ENCODE measurements around the gene CACNA2D3.

Gene CACNA2D3

DNA sequence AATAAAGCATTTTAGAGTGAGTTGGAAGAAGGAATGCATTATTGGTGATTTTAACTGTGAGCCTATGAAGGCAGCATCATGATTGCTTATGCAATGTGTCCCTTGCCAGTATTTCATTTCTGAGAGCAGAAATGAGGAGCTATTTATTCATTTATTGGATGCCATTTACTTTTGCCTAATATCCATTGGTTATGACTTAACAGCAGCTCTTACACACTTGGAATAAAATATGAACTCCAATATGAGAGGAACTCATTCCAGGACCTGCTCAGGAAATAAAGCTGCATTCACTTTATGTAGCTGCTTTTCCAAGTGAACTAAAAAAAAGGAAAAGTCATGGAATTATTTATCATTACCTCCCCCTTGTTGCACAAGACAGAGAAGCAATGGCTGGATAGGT lies 525.4 kb downstream of the CACNA2D3 start:
- H3K4me3 ChIP-seq (ENCODE audit: low read depth, low read length), result no peak overlapping the region

DNA sequence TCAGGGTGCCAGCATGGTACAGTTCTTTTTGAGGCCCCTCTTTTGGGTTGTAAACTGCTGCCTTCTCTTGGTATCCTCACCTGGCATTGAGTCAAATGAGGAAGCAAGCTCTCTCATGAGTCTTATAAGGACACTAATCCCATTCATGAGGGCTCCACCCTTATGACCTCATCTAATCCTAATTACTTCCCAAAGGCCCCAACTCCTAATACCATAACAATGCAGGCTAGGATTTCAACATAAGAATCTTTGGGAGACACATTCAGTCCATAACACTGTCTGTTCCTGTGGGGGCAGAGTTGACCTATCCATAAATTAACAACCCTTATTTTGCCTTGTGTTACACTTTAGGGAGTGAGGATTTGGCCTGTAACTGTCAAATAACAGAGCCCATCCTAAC lies 527.2 kb downstream of the CACNA2D3 start:
- H3K4me3 ChIP-seq (ENCODE audit: low read depth, low read length), result no peak overlapping the region

DNA sequence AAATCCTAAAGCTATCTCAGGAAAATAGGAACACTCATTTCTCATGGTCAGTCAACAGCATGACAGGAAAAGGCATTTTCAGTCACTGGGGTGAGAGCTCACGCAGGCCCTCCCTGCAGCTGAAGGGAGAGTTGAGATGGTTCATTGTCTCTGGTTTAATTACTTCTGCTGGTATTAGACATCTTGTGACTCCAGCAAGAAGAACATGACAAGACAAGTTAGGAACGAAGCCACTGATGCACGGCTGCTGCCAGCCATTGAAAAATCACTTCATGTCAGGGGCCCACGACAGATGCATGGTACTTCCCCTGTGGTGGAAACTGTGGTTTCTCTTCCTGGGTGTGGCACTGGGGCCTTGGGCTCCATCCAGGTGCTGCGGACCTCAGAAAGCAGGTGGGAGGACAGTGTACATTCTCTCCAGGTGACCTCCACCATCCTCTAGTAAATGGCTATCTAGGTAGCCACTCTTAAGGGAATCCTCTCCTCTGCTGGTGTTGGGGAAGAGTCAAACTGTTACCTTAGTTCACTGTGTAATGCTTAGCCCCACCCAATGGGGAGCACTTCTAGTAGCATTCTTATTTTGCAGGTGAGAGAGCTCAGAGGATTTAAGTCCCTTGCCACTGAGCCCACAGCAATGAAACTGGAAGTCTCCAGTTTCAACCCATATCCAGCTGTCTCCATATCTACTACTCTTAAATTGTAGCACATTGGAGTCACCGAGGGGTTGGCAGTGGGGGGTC lies 531.3 kb downstream of the CACNA2D3 start:
- H3K4me3 ChIP-seq (ENCODE audit: low read depth, low read length), result no peak overlapping the region

DNA sequence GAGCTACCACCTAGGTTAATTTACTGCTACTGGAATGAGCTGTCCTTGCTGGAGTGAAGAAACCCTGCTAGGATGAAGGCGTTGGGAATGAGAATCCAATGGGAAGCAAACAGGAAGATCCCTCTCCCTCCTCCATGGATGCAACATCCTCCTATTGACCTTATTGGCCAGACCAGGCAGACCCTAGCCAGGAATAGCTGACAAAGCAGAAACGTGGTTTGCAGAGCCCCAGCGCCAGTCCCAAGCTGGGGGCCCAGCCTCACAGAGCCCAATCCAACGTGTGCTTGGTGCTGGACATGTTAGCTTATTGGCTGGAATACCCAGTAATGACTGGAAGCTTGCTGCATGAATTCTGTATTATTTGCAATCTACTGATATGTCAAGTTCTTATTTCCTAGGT lies 532.4 kb downstream of the CACNA2D3 start:
- H3K4me3 ChIP-seq (ENCODE audit: low read depth, low read length), result no peak overlapping the region

DNA sequence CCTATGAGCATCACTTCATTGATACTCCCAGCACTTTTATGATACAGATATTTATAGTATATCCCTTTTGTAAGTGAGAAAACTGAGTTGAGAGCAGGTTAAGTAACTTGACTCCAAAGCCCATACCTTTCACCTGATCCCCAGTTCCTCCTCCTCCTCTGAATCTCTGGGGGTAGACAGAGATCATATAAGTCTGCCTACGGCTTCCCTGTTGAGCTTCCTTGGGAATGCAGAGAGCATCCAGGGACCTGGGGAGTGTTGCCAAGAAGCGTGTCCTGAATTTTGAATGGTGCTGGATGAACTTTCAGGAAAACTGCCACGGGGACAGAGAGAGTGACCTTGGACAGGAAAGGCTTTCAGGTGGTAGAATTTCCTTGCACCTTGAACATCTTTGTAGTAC lies 537.0 kb downstream of the CACNA2D3 start:
- no peak overlapping the region for H3K4me3 ChIP-seq (ENCODE audit: low read depth, low read length)

DNA sequence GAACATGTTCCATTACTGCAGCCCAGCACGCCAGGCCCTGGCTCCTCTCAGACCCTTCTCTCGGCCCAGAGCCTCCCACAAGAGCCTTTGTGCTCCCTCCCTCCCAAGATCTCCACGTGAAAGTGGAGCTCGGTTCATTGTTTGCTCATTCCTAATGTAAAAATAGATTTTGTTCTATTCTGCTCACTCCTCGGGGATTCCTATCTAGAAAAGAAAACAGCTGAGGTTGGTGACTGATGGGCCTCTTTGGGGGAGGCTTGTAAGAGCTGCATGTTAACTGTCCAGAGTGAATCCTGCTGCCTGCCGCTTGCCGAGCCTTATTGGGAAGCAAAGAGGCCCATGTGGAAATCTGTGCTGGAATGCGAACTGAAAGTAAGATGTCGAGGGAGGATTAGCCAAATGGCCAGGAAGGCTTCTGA lies 538.4 kb downstream of the CACNA2D3 start:
- no peak overlapping the region for H3K4me3 ChIP-seq (ENCODE audit: low read depth, low read length)

DNA sequence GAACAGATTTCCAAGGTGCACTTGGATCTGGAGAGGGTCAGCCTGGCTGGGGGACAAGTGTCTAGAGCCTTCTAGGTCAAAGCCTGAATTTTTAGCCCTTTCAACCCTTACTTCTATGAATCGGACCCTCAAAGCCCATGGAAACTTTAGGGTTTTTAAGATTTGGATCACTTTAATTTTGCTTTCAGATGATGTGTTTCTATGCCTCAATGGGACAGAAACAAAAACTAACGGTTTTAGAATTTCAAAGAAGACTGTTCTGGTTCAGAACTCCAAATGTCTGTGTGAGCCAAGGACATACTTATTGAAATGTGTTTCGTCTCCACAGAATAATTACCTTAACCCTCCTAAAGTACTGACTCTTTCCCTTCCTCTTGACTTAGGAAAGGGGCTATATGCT lies 538.8 kb downstream of the CACNA2D3 start:
- H3K4me3 ChIP-seq (ENCODE audit: low read depth, low read length), result no peak overlapping the region

DNA sequence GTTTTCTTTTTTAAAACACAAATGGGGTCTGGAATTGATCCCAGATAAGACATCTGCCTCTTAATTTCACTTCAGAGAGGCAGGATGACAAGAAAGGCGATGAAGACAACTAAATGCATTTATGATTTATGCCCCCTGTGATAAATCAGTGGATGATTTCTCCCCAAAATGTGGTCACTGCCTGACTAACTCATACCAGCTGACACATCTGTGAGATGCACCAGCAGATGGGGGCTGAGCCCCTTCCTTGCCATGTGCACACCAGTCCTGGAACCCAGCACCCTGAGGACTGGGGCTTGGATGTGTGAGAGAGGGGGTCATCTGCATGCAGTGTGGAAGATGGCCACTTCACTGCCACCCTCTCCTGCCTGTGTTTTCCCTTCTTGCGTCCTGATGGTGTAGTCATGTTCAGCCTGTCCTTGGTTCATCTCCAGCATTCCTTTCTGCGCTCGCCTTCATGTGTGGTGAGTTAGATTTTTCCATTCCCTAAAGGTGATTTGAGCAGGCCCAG lies 541.2 kb downstream of the CACNA2D3 start:
- H3K4me3 ChIP-seq (ENCODE audit: low read depth, low read length), result no peak overlapping the region

DNA sequence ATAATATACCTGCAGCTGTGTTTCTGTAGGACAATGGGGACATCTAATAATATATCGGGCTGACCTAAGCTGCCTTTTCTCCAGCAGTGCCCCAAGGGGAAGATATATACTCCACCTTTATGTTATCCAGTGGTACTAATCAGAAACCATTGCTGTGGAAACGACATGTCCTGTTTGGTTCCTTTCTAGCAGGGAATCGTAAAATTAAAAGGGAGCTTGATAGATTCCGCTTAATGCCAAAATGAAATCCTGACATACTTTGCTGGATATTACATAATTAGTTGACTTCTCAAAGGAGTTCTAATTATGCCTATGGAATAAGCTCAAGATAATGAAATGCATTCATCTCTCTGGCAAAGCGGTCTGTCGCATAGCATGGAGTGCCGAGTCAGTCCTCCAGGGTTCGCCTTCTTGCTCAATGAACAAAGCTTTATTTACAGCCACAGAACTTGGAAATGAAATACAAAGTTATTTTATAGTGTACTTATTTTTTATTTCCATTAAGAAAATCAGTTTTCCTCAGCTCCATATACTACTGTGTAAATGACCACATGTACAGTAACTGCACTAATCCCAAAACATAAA lies 542.8 kb downstream of the CACNA2D3 start:
- no peak overlapping the region for H3K4me3 ChIP-seq (ENCODE audit: low read depth, low read length)

DNA sequence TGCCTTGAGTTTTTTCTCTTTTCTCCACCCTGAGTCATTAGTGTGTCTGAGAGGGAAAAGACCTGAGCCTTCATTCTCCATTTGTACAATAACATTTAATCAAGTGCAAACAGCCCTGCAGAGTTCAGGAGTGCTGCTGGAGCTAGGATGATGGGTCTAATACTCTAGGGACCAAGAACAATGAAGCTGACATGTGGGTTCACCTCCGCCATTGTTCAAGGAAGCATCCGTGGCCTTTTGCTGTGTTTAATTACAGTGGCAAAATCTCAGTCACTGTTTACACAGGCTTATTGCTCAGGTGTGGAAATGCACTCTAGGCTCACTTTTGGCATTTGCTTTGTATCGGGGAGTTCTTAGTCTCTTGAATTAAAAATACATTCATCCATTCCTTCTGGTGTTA lies 545.9 kb downstream of the CACNA2D3 start:
- H3K4me3 ChIP-seq (ENCODE audit: low read depth, low read length), result no peak overlapping the region

DNA sequence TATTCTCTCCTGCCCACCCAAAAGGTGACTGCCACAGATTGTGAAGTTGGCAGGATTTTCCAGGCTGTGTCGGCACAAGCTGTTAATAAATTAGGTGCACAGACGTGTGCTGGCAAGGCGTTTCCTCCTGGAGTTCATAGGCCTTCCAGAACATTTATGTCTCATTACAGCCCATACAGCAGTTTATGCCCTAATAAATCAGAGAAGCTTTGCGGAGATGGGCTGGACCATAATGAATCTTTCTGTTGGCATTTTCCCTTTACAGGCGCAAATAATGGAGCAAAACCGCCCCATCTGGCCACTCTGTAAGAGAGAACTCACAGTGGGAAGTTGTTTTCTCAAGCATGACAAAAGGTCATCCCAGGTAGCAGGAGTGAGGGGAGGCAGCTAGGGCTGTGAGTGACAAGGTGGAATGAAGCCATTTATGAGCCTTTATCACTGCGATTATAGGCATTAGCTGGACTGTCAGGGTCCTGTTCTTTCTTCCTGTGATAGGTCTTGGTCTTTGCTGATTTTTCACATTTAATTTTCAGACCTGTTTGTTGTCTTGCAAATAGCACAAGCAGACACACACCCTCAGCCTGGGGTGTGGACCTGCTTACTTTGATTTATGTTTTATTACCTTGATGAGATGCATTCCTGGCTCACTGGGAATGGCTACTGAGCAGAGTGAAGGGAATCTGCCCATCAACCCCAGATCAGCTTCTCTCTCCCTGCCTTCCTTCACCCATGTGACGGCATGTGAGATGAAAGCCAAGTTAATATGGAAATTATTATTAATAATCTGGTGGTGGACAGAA lies 548.0 kb downstream of the CACNA2D3 start:
- H3K4me3 ChIP-seq (ENCODE audit: low read depth, low read length), result no peak overlapping the region

DNA sequence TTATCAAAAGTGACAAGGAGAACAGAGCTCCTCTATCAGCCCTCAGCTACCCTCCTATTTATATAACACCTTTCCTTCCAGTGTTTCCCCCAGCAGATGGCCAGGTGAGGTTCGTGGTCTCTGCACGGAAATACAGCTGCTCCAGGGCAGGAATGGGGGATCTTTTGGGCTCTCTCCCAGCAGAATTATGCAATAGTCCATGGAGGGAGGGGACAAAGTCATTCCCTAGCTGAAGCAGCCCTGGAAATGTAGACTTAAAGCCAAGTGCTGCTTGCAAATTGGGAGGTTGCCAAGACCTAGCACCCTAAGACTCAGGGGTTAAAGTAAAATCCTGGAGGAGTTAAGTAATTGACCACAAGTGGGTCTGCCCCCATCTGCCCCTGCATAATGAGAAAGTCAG lies 549.2 kb downstream of the CACNA2D3 start:
- no peak overlapping the region for H3K4me3 ChIP-seq (ENCODE audit: low read depth, low read length)

DNA sequence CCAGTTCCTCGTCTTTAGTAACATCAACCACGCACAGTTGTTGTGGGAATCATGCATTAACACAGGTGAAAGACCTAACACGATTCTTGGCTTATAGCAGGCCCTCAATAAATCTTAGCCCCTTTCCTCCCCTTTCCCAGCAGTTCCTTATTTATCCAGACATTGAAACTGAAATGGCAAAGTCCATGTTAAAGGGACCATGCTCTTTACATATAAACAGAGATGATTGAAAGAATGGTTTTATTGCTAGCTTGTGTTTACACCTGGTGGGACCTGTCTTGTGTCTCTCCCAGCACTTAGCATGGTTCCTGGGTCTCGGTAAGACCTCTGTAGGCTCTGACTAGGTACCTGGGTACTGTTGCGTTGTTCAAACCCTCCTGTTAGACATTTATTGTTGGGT lies 553.7 kb downstream of the CACNA2D3 start:
- no peak overlapping the region for H3K4me3 ChIP-seq (ENCODE audit: low read depth, low read length)

DNA sequence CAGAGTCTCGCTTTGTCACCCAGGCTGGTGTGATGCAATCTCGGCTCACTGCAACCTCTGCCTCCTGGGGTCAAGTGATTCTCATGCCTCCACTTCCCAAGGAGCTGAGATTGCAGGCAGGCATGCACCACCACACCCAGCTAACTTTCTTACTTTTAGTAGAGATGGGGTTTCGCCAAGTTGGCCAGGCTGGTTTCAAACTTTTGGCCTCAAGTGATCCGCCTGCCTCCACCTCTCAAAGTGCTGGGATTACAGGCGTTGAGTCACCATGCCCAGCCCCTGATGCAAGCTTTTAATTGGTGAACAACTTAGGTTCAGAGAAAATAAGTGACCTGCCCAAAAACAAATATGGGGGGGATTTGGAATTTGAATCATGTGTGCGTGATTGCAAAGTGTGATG lies 559.4 kb downstream of the CACNA2D3 start:
- H3K4me3 ChIP-seq (ENCODE audit: low read depth, low read length), result no peak overlapping the region

DNA sequence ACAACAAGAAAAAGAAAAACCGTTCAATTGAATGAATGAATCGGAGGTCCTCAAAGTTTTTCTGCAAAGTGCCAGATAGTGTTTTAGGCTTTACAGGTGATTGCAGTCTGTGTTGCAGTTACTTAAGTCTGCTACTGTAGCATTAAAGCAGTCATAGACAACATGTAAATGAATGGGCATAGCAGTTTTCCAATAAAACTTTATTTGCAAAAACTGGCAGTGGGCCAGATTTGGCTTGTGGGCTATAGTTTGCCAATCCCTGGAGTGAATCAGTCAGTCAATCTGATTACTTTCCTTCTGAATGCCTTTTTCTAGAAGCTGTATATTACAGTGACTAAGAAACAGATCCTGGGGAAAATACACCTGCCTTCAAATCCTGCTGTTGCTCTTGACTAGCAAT lies 562.9 kb downstream of the CACNA2D3 start:
- no peak overlapping the region for H3K4me3 ChIP-seq (ENCODE audit: low read depth, low read length)

DNA sequence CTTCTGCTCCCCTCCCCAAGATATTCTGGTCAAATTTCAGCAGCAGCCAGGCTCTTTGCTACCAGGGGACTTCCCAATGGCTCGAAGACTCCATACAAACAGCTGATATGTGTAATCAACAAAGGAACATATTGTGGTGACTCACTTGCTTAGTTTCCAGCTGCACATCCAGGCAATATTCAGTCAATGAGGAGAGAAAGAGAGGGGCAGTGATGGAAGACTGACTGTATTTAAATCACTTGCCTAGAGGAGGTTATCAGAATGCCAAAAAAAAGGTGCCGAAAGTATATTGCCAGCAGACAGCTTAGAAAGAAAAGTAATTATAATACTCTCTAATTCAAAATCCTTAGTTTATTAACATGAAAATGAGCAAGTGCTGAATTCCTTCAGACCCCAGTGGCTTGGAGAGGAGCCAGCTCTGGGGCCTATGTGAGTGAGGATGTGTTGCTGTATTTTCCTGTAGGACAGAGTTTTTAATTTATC lies 569.0 kb downstream of the CACNA2D3 start:
- H3K4me3 ChIP-seq (ENCODE audit: low read depth, low read length), result no peak overlapping the region

DNA sequence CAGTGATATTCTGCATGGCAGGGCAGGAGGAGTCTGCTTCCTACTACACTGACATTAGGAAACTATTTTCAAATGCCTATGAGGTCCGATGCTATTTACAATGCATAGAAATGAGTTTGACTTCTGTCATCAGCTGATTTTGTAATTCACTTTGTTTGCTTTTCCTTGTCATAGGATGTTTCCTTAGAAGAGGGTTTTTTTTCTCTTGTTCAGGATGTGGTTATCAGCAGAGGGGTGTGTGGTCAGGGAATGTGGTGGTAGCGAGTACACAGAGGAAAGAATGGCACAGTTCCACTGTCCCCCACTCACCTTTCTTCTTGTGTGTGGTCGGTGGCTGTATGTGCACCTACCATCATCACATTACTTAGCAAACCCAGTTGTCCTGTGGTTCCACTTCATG lies 574.0 kb downstream of the CACNA2D3 start:
- no peak overlapping the region for H3K4me3 ChIP-seq (ENCODE audit: low read depth, low read length)

DNA sequence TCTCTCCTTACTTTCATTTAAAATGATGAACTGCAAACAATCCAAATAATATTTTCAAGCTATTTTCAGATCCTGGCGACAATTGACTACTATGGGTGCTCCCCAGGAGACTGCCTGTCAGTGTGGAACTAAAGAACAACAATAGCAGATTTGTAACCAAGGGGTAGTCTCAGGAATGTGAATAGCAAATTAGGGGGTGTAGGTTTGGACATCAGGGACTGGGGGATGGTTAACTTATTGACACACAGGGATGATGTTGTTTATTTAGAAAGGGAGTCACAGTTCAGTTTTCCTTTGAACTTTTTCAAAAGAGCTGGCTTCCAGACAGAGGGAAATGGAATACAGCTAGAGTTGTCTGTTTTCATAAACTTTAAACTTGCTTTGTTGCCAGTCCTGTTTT lies 575.7 kb downstream of the CACNA2D3 start:
- H3K4me3 ChIP-seq (ENCODE audit: low read depth, low read length), result no peak overlapping the region

DNA sequence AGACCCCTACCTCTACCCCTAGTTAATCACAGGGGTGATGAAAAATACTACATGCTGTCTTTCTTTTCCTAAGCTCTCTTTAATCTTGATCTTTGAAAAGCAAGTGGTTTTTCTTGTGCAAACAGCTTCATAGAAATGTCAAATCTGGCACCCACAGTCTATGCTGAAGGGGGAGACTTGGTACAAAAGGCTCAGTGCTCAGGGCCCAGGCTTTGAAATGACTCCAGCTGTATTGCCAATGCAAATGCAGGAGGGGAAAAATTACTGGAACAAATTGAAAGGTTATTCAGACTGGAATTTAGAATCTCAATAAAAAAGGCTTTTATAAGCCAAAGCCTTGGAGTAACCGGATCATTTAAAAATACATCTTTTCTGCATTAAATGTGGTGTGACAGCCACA lies 581.6 kb downstream of the CACNA2D3 start:
- H3K4me3 ChIP-seq (ENCODE audit: low read depth, low read length), result no peak overlapping the region

DNA sequence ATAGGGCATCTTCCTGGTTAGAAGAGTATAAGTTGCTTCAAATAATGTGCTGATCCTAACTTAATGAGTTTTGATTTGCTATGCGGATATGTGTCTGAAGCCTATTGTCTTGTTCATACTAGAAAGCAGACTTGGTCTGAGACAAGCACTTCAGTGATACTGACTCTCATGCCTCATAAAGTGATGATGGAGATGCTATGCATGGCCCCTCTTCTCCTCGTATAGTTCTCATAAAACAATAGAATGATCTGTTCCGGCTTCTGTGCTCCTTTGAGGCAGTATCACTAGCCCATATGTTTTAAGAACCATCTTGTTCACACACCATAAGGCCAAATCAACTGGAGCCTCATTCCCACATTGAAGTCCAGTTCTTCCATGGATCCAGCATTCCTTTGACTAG lies 583.4 kb downstream of the CACNA2D3 start:
- H3K4me3 ChIP-seq (ENCODE audit: low read depth, low read length), result no peak overlapping the region

DNA sequence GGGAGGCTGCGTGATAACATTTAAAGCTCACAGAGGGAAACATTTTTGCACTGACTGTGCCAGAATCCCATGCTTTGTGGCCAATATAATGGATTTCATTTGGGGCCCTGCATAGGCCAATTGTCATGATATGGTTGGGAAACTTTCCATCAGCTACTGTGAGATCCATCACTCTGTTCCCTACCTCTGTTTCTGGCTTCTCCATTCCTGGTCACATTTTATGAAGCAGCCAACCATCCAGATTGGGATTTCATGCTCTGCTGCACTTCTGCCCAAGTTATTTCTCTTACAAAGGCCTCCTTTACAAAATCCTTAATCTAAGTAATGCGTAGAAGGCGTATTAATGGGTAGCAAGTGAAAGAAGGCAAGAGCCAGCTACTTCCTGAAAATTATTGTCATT lies 584.4 kb downstream of the CACNA2D3 start:
- no peak overlapping the region for H3K4me3 ChIP-seq (ENCODE audit: low read depth, low read length)

DNA sequence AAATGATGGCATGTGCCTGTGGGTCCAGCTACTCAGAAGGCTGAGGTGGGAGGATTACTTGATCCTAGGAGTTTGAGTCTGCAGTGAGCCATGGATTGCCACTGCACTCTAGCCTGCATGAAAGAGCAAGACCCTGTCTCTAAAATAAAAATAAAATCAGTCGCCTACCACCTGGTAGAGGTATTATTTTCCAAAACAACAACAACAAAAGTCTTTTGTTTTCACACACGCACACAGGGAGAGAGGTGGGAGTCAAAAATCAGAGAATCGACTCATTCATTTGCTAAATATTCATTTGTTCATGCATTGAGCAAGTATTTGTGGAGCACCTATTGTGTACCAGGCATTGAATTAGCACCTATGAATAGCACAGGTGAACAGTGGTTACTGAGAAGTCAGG lies 587.4 kb downstream of the CACNA2D3 start:
- no peak overlapping the region for H3K4me3 ChIP-seq (ENCODE audit: low read depth, low read length)

All from iPS-11a (cell line).